Osteocyte (in vitro differentiated cells): ENCODE measurements around the gene CTNNA1. TPM values are rescaled to one million over a fixed set of nuclear protein-coding genes. Genes with fewer than 3 reads are reported as not detected.

Experiments used
- DNase-seq: peaks from one replicate; pipeline ENCODE4 v3.0.0; 2021; ENCODE audit warnings: mixed read lengths; ENCODE audit not compliant: unreplicated experiment; ENCODE audit errors: extremely low spot score
- H3K27ac Mint-ChIP-seq: one replicate; pipeline ENCODE4 v1.8.0; 2021; ENCODE audit warnings: mild to moderate bottlenecking, mixed read lengths; ENCODE audit not compliant: unreplicated experiment
- H3K27me3 Mint-ChIP-seq: one replicate; pipeline ENCODE4 v1.8.0; 2021; ENCODE audit warnings: mixed read lengths; ENCODE audit not compliant: unreplicated experiment
- H3K36me3 Mint-ChIP-seq: one replicate; pipeline ENCODE4 v1.8.0; 2021; ENCODE audit warnings: mixed read lengths; ENCODE audit not compliant: unreplicated experiment
- H3K4me1 Mint-ChIP-seq: one replicate; pipeline ENCODE4 v1.8.0; 2021; ENCODE audit warnings: mixed read lengths; ENCODE audit not compliant: unreplicated experiment
- H3K4me3 Mint-ChIP-seq: one replicate; pipeline ENCODE4 v1.8.0; 2021; ENCODE audit warnings: mild to moderate bottlenecking, moderate library complexity, mixed read lengths; ENCODE audit not compliant: unreplicated experiment
- H3K9me3 Mint-ChIP-seq: one replicate; pipeline ENCODE4 v1.8.0; 2021; ENCODE audit warnings: mixed read lengths; ENCODE audit not compliant: unreplicated experiment
- total RNA-seq: library from RNA; stranded (reverse); gene quantifications from 2 replicates; pipeline ENCODE4 v1.2.1, GENCODE V29; 2021
- TF ChIP-seq, protein P1 (sequence below): fragments of 200-600 bp; sonication (generic); IDR thresholded peaks from 2 replicates; pipeline ENCODE4 v1.5.0; 2021; ENCODE audit warnings: antibody characterized with exemption, mild to moderate bottlenecking, moderate library complexity

Gene CTNNA1
- total RNA-seq, 1 donor from 2014 or later = 375 TPM

DNA sequence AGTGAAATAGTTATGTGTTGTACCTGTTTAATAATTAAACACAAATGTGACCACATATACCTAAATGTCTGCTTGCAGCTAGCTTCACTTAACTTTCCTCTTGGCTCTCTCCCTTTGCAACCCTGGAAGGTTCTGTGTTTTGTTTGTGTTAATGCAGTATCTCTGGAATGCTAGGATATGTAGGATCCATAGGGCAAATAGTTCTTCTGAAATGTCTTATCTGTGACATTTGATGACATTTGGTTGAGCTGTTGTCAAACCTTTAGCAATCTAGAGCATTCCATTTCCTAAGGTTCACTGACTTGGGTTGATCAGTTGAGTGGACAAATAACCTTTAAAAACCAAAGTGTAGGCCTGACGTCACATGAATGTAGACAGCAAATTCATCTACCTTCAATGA lies 21.8 kb downstream of the CTNNA1 start:
- H3K9me3 Mint-ChIP-seq = no peaks in the 10 kb centered on the region
- H3K27ac Mint-ChIP-seq = peak overlapping the region; percentile 21
- no peaks in the 10 kb centered on the region for H3K27me3 Mint-ChIP-seq
- H3K36me3 Mint-ChIP-seq = peaks cover 8% of the 10 kb centered on the region
- no peak for DNase-seq
- peaks cover 42% of the 10 kb centered on the region for H3K4me1 Mint-ChIP-seq
- TF ChIP-seq, protein P1, sequence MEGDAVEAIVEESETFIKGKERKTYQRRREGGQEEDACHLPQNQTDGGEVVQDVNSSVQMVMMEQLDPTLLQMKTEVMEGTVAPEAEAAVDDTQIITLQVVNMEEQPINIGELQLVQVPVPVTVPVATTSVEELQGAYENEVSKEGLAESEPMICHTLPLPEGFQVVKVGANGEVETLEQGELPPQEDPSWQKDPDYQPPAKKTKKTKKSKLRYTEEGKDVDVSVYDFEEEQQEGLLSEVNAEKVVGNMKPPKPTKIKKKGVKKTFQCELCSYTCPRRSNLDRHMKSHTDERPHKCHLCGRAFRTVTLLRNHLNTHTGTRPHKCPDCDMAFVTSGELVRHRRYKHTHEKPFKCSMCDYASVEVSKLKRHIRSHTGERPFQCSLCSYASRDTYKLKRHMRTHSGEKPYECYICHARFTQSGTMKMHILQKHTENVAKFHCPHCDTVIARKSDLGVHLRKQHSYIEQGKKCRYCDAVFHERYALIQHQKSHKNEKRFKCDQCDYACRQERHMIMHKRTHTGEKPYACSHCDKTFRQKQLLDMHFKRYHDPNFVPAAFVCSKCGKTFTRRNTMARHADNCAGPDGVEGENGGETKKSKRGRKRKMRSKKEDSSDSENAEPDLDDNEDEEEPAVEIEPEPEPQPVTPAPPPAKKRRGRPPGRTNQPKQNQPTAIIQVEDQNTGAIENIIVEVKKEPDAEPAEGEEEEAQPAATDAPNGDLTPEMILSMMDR = no peak
- no peak overlapping the region for H3K4me3 Mint-ChIP-seq

- H3K4me3 Mint-ChIP-seq = no peak overlapping the region
- peaks cover 22% of the 10 kb centered on the region for H3K4me1 Mint-ChIP-seq
- no peak for DNase-seq
- no peak overlapping the region for H3K27ac Mint-ChIP-seq
- H3K9me3 Mint-ChIP-seq = no peaks in the 10 kb centered on the region
- peaks cover 16% of the 10 kb centered on the region for H3K36me3 Mint-ChIP-seq
- H3K27me3 Mint-ChIP-seq = no peaks in the 10 kb centered on the region
- TF ChIP-seq, protein P1 = no peak
These were observed 25.0 kb downstream of the CTNNA1 start for GRCh38 chr5:138778234-138778633.

DNA sequence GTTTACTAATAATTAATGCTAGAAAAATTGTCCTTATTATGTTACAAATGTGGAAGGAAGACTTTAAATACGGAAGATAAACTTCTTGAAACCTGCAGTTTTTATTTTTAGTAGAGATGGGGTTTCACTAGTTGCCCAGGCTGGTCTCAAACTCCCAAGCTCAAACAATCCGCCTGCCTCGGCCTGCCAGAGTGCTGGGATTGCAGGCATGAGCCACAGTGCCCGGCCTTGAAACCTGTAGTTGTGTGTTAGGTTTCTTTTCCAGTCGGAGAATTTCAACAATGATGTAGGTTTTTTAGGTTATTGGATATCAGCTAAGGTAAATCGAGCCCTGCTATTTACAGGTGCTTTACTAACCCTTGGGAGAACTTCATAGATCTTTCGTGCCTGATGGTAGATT lies 30.8 kb downstream of the CTNNA1 start:
- Mint-ChIP-seq H3K27ac (no peak overlapping the region), H3K9me3 (no peaks in the 10 kb centered on the region), H3K27me3 (no peaks in the 10 kb centered on the region), H3K4me1 (peaks cover 14% of the 10 kb centered on the region), H3K4me3 (no peak overlapping the region), H3K36me3 (peaks cover 34% of the 10 kb centered on the region)
- TF ChIP-seq, protein P1 = no peak
- no peak for DNase-seq

GRCh38 chr5:138784590-138784989 lies 31.4 kb downstream of the CTNNA1 start:
- H3K4me3 Mint-ChIP-seq = no peak overlapping the region

GRCh38 chr5:138789771-138790242 lies 36.6 kb downstream of the CTNNA1 start:
- peak overlapping the region; percentile 21 for H3K27ac Mint-ChIP-seq
- TF ChIP-seq, protein P1 = peak; percentile 57
- H3K4me1 Mint-ChIP-seq = peaks cover 34% of the 10 kb centered on the region
- H3K4me3 Mint-ChIP-seq = no peak overlapping the region
- no peaks in the 10 kb centered on the region for H3K27me3 Mint-ChIP-seq
- peaks cover 15% of the 10 kb centered on the region for H3K36me3 Mint-ChIP-seq
- no peak for DNase-seq
- no peaks in the 10 kb centered on the region for H3K9me3 Mint-ChIP-seq

More at GRCh38 chr5:138784590-138784989, 31.4 kb downstream of the CTNNA1 start:
- H3K4me1 Mint-ChIP-seq = peaks cover 10% of the 10 kb centered on the region
- H3K36me3 Mint-ChIP-seq = peaks cover 32% of the 10 kb centered on the region
- H3K9me3 Mint-ChIP-seq = no peaks in the 10 kb centered on the region
- no peak overlapping the region for H3K27ac Mint-ChIP-seq
- H3K27me3 Mint-ChIP-seq = no peaks in the 10 kb centered on the region
- DNase-seq = no peak
- TF ChIP-seq, protein P1 = no peak
